Measurements from ENCODE around the gene KRTCAP2.
"Not testable (repeated sequence)": the region's sequence is repeated elsewhere in the genome, so short reads cannot be mapped to it uniquely, and the experiment has no call there.

The KRTCAP2 gene

DNA sequence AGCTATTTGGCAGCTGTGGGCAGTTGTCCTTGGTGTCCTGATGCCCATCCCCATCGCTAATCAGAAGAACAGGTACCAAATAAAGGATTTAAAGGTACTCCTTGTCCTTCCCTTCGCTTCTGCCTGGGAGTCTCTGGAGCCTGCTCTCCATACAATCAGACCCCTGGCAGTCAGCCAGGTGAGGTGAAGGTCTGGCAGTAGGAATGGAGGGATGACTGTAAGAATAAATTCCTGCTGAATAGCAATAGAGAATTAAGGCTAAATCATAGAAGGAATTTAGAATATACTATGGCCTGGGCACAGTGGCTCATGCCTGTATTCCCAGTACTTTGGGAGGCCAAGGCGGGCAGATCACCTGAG is 25.4 kb upstream of the KRTCAP2 start:
- DNase-seq = no peak

DNA sequence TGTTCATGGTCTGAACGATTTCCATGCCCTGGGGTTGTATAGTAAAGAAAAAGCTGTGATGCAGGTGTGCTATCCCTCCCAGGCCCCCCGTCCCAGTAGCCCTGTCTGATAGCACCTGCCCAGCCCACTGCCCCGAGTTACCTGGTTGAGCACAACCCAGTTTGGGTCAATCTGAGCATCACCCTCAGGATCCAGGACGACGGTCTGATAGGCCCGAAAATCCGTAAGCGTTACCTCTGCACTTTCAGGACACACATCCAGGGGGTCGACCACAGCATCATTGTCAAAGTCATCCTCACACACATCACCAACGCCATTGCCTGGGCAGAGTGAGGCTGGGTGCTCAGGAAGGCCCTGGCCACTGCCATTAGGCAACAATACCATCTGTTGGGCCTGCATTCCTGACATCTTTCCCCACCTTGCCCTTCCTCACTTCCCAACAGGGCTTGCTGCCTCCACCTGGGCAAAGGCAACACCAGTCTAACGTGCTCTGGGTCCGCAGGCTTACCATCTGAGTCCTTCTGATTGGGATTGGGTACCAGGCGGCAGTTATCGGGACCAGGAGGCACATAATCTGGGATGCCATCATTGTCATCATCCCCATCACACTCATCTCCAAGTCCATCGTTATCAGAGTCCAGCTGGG is 24.9 kb upstream of the KRTCAP2 start:
- DNase-seq = no peak

DNA sequence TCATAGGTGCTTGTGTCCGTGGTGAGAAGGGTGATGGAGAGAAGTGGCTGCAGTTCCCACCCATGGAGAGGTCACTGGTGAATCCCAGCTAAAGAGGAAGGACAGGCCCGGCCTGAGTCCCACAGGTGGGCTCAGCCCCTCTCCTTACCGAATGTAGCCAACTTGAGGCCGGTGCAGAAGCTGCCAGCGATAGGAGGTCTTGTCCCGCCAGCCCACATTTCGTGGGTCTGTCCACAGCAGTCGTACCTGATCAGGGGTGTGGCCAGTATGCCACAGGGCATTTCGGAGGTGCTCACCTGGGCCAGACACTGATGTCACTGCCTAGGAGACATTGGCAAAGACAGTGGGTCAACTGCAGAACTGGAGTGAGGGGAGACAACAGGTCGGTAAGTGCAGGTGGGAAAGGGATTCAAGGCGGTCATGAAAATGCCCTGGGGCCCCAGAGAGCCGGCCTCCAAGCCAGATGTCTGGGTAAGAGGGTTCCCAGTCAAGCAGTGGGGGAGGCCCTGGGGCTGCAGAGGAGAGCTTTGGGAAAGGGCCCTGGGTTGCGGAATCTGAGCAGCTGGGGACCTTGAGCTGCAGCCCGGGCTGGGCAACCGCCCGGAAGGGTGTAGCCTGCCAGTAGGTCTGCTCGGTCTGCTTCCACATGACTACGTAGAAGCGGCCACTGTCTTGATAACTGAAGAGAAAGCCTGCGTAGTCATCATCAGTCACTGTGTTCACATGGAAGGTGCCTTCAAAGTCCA is 24.0 kb upstream of the KRTCAP2 start:
- DNase-seq = no peak

DNA sequence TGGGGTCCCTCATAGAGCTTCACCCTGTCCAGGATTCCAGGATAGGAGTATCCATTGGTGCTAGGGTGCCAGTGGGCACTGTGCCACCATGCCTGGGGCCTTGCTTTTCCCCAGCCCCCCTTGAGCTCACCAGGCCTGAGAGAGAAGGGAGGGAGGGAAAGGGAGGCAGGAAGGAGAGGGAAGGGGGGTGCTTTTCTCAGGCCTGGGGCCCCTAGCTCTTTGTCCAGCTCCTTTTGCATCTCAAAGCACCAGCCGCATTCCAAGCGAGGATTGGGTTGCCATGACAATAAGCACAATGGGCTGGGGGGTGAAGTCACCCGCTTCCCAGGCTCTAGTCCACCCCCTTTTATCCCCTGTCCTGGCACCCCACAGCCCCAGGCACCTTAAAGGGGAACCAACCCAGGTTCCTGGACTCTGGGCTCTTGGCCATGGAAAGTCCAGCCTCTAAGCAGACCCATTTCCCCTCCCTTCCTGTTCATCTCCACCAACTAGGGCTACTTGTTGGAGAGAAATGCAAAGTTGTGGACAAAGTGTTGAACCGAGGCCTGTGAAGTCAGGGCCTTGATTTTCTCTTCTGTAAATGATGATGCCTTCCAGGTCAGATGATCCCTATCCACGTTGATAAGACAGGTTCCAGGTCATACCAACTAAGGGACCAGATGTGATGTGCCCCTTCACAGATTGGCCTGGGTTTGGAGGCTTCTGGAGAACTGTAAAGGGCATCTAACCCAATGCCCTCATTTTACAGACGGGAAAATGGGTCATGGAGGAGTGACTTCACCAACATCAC is 23.2 kb upstream of the KRTCAP2 start:
- DNase-seq = no peak

DNA sequence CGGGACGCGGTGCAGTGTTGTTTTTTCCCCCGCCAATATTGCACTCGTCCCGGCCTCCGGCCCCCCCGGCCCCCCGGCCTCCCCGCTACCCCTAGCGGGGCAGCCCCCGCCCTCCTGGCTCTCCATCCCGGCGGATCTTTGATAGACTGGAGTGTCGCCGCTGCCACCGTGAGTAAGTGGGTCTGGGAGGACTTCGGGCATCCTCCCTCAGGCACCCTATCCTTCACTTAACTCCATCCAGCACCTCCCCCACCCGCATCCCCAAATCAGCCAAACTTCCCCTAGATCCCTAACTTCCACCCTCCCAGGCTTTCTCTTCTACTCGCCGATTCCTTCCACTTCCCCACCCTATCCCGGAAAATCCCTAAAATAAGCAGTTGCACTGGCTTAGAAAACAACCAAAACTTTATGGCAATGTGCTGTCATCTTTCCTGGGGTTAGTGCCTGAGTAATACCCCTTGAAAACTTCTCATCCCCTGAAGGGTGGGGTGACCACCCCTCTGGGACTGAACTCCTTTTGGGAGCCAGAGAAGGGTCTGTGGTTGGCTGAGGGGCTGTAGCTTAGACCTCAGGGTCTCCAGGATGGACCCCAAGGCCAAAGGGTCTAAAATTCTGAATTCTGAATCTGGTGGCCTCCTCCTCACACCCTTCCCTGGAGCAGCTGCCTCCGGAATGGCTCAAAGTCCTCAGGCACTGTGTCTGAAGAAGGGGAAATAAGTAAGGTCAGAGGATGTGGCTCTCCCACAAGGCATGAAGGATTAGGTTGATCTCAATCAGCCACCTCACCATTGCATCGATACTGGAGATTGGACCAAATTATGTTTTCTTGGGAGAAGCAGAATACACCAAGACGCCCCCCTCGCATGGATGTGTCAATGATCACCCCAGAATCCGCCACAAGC is 22.3 kb upstream of the KRTCAP2 start:
- no peak for DNase-seq

DNA sequence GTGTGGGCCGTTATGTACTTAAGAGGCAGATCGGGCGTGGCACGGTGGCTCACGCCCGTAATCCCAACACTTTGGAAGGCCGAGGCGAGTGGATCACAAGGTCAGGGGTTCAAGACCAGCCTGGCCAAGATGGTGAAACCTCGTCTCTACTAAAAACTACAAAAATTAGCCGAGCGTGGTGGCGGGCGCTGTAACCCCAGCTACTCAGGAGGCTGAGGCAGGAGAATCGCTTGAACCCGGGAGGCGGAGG is 20.8 kb upstream of the KRTCAP2 start:
- DNase-seq = not testable (repeated sequence)

DNA sequence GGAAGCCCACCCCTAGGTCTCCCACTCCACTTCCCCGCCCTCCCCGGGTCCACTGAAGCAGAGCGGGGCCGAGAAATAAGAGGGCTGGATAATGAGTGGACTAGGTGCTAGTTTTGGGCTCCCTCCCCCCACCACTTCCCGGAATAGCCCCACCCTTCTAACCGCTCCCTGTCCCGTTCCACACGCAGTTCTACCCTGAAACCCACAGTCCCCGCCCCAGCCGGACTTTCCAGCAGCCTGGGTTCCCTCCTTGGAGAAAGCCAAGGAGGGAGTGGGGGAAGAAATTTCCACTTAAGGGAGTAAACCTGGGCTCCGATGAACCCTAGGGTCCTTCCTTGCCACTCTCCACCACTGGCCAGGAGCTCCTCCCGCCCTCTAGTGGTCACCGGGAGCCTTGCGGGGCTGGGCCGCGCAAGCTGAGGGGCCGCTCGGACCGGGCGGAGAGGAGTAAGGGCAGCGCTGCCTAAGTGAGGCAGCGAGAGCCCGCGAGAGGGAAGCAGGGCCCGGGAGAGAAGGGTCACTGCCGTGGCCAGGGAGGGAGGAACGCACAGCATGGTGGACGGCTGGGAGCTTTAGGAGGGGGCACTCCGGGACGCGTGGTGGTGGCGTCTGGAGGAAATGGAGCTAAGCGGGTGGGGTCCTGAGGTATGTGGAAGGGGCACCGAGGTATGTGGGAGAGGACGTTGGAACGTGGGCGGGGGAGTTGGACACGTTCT is 20.3 kb upstream of the KRTCAP2 start:
- no peak for DNase-seq

DNA sequence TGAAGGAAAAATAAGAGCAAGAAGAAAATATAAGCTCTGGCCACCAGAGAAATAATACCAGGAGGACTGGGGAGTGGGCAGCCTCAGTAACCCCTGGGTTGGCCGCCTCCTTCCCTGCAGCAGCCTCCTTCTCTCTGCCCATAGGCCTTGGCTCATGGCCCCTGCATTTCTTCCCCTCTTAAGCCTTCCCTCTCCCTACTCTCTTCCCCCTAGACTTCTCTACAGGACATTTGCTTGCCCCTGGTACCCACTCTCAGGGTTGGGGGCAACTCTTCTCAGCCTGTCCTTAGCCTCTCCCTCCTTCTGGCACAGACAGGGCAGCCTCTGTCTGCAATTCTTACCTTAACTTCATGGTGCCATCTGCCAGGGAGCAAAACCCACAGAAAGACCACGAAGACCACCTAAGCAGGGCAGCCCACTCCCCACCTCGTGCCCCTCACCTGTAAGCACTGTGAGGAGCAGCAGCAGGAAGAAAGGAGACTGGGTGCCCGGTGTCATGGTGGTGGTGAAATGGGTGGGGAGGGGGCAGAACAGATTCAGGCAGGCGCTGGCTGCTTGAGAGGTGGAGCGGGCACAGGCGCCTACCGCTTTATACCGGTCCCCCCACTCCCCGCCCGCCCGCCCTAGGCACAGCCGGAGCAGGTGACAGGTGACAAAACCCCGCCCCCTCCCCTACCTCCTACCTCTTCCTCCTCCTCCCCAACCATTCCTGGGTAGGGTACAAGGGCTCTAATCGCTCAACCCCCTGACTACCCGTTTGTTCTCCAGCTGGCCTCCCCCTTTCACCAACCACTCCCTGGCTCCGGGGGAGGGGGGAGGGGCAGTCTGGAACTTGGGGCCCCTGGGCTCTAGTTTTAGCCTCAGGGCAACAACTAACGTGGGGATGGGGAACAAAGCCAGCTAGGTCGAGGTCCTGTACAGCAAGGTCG is 19.5 kb upstream of the KRTCAP2 start:
- DNase-seq = no peak

DNA sequence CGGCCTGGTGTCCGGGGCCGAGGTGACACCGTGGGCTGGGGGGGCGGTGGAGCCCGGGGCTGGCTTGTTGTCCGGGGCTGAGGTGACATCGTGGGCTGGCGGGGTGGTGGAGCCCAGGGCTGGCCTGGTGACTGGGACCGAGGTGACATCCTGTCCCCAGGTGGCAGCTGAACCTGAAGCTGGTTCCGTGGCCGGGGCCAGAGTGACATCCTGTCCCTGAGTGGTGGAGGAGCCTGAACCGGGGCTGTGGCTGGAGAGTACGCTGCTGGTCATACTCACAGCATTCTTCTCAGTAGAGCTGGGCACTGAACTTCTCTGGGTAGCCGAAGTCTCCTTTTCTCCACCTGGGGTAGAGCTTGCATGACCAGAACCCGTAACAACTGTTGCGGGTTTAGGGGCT is 18.8 kb upstream of the KRTCAP2 start:
- DNase-seq = no peak

DNA sequence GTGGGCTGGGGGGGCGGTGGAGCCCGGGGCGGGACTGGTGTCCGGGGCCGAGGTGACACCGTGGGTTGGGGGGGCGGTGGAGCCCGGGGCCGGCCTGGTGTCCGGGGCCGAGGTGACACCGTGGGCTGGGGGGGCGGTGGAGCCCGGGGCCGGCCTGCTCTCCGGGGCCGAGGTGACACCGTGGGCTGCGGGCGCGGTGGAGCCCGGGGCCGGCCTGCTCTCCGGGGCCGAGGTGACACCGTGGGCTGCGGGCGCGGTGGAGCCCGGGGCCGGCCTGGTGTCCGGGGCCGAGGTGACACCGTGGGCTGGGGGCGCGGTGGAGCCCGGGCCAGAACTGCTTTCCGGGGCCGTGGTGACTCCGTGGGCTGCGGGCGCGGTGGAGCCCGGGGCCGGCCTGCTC is 16.8 kb upstream of the KRTCAP2 start:
- not testable (repeated sequence) for DNase-seq

DNA sequence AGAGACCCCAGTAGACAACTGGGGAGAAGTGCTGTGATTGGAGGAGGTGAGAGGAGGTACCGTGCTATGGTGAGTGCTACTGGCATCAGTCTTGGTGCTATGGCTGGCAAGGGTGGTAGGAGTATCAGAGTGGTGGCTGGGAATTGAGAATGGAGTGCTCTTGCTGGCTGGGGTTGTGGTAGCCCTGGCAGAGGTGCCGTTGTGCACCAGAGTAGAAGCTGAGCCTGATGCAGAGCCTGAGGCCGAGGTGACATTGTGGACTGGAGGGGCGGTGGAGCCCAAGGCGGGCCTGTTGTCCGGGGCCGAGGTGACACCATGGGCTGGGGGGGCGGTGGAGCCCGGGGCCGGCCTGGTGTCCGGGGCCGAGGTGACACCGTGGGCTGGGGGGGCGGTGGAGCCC is 15.2 kb upstream of the KRTCAP2 start:
- no peak for DNase-seq

DNA sequence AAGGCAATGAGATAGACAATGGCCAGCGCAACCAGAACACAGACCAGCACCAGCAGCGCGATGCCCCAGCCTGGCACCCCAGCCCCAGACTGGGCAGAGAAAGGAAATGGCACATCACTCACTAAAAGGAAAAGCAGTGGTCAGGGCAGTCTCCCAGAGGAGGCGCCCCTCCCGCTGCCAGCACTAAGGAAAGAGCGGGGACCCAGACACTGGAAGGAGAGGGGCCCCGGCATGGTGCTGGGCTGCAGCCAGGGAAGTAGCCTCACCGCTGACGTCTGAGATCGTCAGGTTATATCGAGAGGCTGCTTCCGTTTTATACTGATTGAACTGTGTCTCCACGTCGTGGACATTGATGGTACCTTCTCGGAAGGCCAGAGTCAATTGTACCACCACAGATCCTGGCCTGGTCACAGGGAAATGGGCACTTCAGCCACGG is 14.4 kb upstream of the KRTCAP2 start:
- no peak for DNase-seq

DNA sequence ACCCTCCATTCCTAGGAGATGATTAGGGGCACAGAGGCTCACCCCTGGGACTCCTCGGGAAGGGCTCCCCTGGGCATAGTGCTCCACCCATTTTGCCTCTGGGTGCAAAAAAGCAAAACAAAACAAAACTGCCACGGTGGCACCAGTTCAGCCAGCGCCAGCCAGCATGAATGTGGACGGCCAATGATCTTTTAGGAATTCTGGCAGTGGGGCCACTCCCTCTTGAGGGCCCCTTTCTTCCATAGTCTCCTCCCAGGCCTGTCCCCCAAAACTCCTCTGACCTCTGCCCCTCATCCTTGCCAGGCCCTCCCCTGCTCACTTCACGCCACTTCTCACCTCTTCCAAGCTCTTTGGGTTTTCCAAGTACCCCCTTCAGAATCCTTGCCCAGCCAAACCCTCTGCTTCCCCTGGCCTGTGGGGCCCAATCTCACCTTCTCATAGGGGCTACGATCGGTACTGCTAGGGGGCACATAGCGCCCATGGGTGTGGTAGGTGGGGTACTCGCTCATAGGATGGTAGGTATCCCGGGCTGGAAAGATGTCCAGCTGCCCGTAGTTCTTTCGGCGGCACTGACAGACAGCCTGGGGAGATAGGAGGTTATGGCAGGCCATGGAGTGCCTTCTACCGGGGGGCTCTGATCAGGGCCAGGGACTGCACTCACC is 13.8 kb upstream of the KRTCAP2 start:
- no peak for DNase-seq

DNA sequence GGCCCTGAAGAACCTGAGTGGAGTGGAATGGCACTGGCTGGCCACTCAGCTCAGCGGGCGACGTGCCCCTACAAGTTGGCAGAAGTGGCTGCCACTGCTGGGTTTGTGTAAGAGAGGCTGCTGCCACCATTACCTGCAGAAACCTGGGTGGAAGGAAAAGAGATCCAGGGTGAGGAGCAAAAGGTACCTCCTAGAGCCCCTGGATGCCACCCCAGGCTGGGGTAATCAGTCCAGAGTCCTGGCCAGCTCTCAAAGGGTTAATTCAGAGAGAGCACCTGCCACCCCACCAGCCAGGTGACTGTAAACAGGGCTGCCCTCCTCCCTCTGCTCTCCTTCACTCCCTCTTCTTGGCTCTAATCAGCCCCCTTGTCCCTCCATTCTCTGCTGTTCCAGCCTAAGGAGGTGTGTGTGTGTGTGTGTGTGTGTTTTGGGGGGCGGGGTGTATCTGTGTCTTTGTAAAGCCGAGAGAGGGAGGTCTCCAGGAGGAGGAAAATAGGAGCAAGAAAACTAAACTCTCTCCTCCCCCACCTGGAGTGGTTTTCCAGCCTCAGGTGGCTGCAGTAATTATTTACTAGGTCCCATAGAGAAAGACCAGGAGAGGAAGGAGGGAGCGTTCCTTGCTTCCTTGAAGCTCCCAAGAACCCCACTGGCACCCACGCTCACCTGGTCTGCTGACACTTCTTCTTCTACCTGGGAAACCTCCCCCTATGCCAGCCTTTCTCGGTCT is 13.1 kb upstream of the KRTCAP2 start:
- no peak for DNase-seq

DNA sequence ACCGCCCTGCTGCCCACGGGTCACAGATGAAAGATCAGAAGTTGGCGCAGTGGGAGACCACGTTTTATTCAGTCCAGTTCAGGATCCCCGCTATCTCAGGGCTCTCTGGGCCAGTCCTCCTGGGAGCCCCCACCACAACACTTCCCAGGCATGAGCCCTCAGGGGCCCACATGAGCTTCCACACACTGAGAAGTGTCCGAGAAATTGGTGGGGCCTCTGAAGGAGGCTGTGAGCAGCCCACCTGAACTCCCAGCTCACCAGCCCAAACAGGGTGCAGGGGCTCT is 12.6 kb upstream of the KRTCAP2 start:
- no peak for DNase-seq

DNA sequence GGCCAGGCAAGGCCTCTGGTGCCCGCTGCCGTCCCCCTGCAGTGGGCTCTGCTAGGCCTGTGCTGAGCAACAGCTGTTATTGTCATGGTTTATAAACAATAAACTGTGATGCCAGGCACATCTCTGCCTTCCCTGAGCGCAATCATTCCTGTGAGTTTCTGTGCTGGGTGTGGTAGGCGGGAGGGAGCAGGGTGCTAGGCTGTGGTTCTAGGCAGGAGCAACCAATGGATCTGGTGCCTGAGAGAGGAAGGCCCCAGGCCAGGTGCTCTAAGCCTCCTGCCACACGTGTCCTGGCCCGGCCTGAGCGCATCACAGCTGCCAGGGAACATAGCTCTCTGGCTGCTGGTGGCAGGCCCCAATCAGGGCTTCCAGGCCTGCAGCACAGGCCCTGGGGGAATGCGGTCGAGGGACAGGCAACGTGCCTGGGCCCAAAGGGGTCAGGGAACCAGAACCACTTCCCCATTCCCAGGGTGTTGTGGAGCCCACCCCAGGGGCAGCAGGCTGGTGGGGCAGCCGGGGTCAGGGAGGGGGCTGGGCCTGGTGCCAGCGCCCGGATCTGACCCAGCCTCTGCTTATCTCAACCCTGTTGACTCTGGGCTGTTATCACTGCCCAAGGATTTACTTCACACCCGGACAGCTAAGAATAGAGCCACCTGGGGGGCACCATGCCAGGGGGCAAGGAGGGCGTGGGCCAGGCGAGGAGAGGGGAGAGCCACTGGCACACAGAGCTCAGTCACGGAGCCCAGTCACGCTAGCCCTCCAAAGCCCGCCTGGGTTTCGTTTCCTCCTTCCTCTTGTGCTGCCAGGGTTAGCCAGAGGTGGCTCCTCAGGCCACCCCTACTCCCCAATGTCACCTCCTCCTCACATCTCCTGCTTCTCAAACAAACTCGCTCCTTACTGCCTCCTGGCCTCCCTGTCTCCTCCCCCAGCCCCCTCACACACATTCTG is 12.0 kb upstream of the KRTCAP2 start:
- DNase-seq = no peak

DNA sequence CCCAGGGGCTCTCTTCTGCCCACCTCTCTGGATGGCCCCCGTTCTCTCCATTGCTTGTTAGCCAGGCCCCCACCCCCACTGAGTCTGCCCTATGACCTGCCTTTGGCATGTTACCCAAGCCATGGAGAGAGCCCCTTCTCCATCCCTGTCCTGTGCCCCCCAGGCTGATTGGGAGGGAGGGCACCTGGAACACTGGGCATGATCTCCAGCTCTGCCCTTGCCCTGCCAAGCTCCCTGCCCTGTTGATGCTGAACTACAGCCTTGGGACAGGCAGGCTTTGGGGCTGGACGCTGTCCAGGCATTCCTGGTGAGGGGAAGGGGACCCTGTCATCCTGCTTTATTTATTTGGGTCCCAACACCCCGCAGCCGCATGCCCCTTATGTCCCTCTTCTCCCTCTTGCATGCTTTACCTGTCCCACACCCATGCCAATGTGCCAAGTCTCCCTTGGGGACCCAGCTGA is 11.3 kb upstream of the KRTCAP2 start:
- no peak for DNase-seq

DNA sequence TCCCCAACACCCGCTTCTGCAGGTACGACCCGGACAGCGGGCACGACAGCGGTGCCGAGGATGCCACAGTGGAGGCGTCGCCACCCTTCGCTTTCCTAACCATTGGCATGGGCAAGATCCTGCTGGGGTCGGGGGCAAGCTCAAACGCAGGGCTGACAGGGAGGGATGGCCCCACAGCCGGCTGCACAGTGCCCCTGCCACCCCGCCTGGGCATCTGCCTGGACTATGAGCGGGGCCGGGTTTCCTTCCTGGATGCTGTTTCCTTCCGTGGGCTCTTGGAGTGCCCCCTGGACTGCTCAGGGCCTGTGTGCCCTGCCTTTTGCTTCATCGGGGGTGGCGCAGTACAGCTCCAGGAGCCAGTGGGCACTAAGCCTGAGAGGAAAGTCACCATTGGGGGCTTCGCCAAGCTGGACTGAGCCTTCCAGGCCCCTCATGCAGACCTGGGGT is 10.7 kb upstream of the KRTCAP2 start:
- no peak for DNase-seq

DNA sequence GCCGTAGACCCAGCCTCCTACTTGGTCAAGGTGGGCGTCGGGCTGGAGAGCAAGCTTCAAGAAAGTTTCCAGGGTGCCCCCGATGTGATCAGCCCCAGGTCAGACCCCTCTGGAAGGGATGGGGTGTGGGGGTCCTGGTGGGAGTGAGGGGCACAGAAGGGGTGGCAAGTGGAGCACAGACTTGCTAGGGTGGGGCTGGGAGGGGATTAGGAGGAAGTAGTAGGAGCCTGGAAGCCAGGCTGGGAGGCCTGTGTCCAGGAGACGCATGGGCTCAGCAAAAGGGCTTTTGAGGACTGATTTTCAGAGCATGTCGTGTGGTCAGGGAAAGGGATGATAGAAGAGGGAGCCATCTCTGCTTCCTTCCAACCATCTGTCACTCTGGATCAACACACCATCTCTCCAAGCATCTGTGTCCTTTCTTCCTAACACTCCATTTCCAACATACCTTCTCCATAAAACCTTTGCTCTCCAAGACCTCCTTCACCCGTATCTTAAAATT is 9.0 kb upstream of the KRTCAP2 start:
- DNase-seq = no peak
